DND-41 (cell line): ENCODE measurements around the gene ALDH1L1.

Source experiments
- EZH2 ChIP-seq: IDR thresholded peaks from 3 replicates; pipeline ENCODE4 v1.6.1; 2012; ENCODE audit warnings: borderline replicate concordance, low read depth, mild to moderate bottlenecking, moderate library complexity, low read length, inconsistent platforms; ENCODE audit not compliant: severe bottlenecking
- TF ChIP-seq, protein P1 (sequence below): IDR thresholded peaks from 2 replicates; pipeline ENCODE4 v1.5.1; 2012; ENCODE audit warnings: borderline replicate concordance, low read length, moderate library complexity, mild to moderate bottlenecking; ENCODE audit not compliant: poor library complexity, severe bottlenecking; ENCODE audit errors: extremely low read depth

- TF ChIP-seq, protein P1, sequence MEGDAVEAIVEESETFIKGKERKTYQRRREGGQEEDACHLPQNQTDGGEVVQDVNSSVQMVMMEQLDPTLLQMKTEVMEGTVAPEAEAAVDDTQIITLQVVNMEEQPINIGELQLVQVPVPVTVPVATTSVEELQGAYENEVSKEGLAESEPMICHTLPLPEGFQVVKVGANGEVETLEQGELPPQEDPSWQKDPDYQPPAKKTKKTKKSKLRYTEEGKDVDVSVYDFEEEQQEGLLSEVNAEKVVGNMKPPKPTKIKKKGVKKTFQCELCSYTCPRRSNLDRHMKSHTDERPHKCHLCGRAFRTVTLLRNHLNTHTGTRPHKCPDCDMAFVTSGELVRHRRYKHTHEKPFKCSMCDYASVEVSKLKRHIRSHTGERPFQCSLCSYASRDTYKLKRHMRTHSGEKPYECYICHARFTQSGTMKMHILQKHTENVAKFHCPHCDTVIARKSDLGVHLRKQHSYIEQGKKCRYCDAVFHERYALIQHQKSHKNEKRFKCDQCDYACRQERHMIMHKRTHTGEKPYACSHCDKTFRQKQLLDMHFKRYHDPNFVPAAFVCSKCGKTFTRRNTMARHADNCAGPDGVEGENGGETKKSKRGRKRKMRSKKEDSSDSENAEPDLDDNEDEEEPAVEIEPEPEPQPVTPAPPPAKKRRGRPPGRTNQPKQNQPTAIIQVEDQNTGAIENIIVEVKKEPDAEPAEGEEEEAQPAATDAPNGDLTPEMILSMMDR = no peak
- no peak for TF ChIP-seq EZH2
Observed at GRCh38 chr3:126102011-126102410, 78.4 kb downstream of the ALDH1L1 start.
